Ovary (tissue), 9 donors: ENCODE measurements around the gene IL15RA. TPM values are rescaled to one million over a fixed set of nuclear protein-coding genes. Genes with fewer than 3 reads are reported as not detected.

ENCODE experiments used
- DNase-seq, 5 donors: peaks; one replicate each; pipeline ENCODE4 v3.0.0-alpha.2; 2019 to 2020
- H3K27ac ChIP-seq, 2 donors: fragments of 200-600 bp; one replicate each; pipeline versions ENCODE4 v1.5.1 to v1.8.0; 2019 to 2022
- H3K27me3 ChIP-seq: fragments of 200-600 bp; one replicate; pipeline ENCODE4 v1.8.0; 2022
- H3K36me3 ChIP-seq: fragments of 200-600 bp; sonication (generic); one replicate; pipeline ENCODE4 v1.5.1; 2019
- H3K4me1 ChIP-seq: one replicate; pipeline ENCODE4 v1.8.1; 2013; ENCODE audit warnings: mild to moderate bottlenecking, moderate library complexity; ENCODE audit not compliant: insufficient read depth
- H3K4me3 ChIP-seq: fragments of 200-600 bp; sonication (generic); one replicate; pipeline ENCODE4 v1.5.1; 2017
- H3K9me3 ChIP-seq, 2 donors: fragments of 200-600 bp in 1 of 2; sonication (generic) in 1 of 2; one replicate each; pipeline versions ENCODE4 v1.5.1 to v1.8.1; 2013 to 2019; ENCODE audit warnings: mild to moderate bottlenecking in 1 of 2, moderate library complexity in 1 of 2
- CTCF ChIP-seq, 3 donors: fragments of 450-650 bp in 2 of 3; fragments of 200-600 bp in 1 of 3; IDR thresholded peaks; one replicate each; pipeline versions ENCODE4 v1.5.1 to v1.8.0; 2016 to 2022; ENCODE audit warnings: antibody characterized with exemption in 3 of 3, mild to moderate bottlenecking in 1 of 3
- EP300 ChIP-seq: sonication (generic); formaldehyde crosslinking; IDR thresholded peaks from one replicate; pipeline ENCODE4 v1.6.1; 2017; ENCODE audit warnings: antibody characterized with exemption
- POLR2A ChIP-seq: fragments of 450-650 bp; IDR thresholded peaks from one replicate; pipeline ENCODE4 v1.6.1; 2017; ENCODE audit warnings: antibody characterized with exemption, mild to moderate bottlenecking, moderate library complexity
- WGBS, 3 donors: extraction: QIAGEN DNeasy Blood & Tissue Kit in 1 of 3; methylation state at CpG; one replicate each; pipeline versions ENCODE4 v1.1.5 to v1.1.7; 2013 to 2017; 5-methylcytosine and 5-hydroxymethylcytosine counted together
- intact Hi-C, 4 donors: fragments of 100-400 bp; cut with DNase I; formaldehyde crosslinking; loops; one replicate each; pipeline versions ENCODE4 v1.11.0 to v1.15.1; 2022 to 2023
- polyA plus RNA-seq, 2 donors: library from polyadenylated mRNA; stranded (reverse); fragments of 200-250 nt in 1 of 2; fragments of 350-450 nt in 1 of 2; fragmentation: Illumina TruSeq in 1 of 2; extraction: RNeasy Lipid Tissue Mini Kit (QIAGEN cat#74804) in 1 of 2; gene quantifications; one replicate each; pipeline ENCODE4 v1.2.3, GENCODE V29; 2013 to 2014
- total RNA-seq, 7 donors: library from RNA; depleted of rRNA in 2 of 7; stranded (reverse); fragments of >200 nt in 2 of 7; fragmentation: NEBNext Ultra II Directional in 3 of 7; extraction: Animal tissue kit (Norgen Biotek cat#: 25700) in 3 of 7; gene quantifications; one replicate each; pipeline versions ENCODE4 v1.1.0 to v1.2.4, GENCODE V29; 2016 to 2023
- donor health status: DM: no; HTN: no; CAD: no; lungs with moderate emphysema.
- donor health status: DM: no; HTN: no; CAD: no.
- donor health status: Bipolar disorder and iron deficiency.
- donor health status: DM: yes; HTN: yes; CAD: no.
- donor health status: DM: no; HTN: no; CAD: no.
- donor health status: DM: yes; HTN: yes; CAD: no.

IL15RA gene
- total and polyA plus RNA-seq, 9 donors, result 2.7 to 15.2 (median 6.3) TPM

DNA sequence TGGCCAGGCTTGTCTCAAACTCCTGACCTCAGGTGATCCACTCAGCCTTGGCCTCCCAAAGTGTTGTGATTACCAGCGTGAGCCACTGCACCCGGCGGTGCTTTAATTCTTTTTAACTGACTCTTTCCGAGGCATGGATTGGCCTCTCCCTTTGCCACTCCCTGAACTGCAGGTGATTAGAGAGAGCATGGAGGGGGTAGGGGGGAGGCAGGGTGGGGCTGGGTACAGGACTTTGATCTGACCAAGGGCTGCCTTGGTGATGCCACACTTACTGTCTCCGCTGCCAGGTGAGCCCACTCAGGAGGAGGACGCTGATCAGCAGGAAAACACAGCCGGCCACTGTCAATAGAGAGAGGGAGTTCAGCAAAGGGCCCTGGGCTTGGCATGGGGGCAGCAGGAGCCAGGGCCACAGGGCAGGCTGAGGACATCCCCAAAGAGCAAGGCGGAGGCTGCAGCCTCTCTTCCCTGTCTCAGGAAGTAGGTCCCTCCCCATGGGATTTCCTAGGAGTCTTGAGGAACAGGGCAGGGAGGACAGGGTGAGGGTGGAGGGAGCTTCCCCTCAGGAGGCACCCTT, 40.5 kb upstream of the IL15RA start:
- H3K9me3 ChIP-seq, result no peaks in the 10 kb centered on the region
- no peak overlapping the region for H3K4me3 ChIP-seq
- DNase-seq, result no peak
- TF ChIP-seq POLR2A, result no peak
- no peak for TF ChIP-seq CTCF (IDR thresholded peaks at IDR 0.05)
- no peak for TF ChIP-seq EP300
- peaks cover 9% of the 10 kb centered on the region for H3K4me1 ChIP-seq
- H3K36me3 ChIP-seq, result no peaks in the 10 kb centered on the region
- 86 to 89% (median 86%) methylated on average over 8 of the region's 8 CpGs for WGBS, 3 donors
- intact Hi-C loops, result loop anchor here in 1 of 4 donors (10.0 kb wide), 1 partner anchor 63 kb away; no protein-coding TSS in a partner anchor
- no peak overlapping the region for H3K27ac ChIP-seq
- H3K27me3 ChIP-seq, result no peaks in the 10 kb centered on the region

DNA sequence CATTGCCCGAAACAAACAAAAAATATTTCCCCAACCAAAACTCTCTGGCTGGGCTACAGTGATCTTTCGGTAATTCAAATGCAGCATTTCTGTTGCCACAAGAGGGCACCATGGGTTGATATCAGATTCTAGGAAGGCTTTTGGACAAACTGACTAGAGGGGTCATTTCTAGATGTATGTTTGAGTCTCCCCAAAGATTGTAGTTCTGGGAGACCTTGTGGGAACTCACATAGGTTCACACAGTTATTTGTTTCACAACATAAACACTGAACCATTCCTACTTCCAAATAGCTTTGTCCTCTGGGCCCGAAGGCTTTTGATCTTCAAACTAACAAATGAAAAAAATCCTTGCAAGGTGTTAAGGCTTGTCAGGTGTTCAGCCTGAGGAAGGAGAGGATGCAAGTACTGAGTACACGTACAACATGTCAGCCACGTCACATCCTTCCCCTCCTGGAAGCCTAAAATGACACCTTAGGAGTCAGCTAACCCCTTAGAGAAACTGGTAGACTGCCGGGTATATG, 37.0 kb upstream of the IL15RA start:
- WGBS, 3 donors, result 47 to 54% (median 52%) methylated on average over 6 of the region's 6 CpGs
- H3K9me3 ChIP-seq, result no peaks in the 10 kb centered on the region
- intact Hi-C loops, result loop anchor here in 1 of 4 donors (10.0 kb wide), 1 partner anchor 60 kb away; no protein-coding TSS in a partner anchor
- peaks cover 9% of the 10 kb centered on the region for H3K4me1 ChIP-seq
- peak in 4 of 5 donors; percentile 27 to 74 (median 44) for DNase-seq
- H3K36me3 ChIP-seq, result no peaks in the 10 kb centered on the region
- H3K4me3 ChIP-seq, result no peak overlapping the region
- TF ChIP-seq POLR2A, result no peak
- TF ChIP-seq CTCF (IDR thresholded peaks at IDR 0.05), result peak; percentile 20 to 44 (median 36)
- TF ChIP-seq EP300, result no peak
- H3K27ac ChIP-seq, result no peak overlapping the region
- no peaks in the 10 kb centered on the region for H3K27me3 ChIP-seq

DNA sequence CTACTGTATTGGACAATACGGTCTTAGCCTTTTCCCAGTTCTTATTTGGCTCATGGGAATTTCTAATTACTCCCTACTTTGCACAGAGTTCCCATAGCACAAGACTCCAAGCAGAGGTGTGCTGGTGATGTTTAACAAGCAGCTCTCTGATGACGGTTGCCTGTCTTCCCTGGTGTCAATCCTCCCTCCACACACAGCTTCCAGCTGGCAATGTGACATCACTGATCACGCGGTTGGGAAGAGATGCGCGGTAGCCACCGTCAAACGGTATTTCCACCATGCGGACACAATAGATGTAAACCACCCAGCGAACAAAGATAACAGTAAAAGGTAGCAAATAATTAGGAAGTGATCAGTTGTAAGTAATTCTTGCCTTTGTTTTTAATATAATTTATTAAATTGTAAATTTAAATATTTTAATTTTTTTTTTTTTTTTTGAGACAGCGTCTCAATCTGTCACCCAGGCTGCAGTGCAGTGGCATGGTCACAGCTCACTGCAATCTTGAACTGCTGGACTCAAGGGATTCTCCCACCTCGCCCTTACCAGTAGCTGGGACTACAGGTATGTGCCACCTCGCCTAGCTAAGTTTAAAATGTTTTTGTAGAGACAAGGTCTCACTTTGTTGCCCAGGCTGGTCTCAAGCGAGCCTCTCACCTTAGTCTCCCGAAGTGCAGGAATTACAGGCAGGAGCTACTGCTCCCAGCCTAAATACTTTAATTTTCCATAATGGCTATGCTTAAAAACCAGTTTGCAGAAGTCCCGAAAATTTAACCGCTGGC, 36.3 kb upstream of the IL15RA start:
- H3K9me3 ChIP-seq, result no peaks in the 10 kb centered on the region
- H3K27me3 ChIP-seq, result no peaks in the 10 kb centered on the region
- no peaks in the 10 kb centered on the region for H3K36me3 ChIP-seq
- H3K4me3 ChIP-seq, result no peak overlapping the region
- peaks cover 6% of the 10 kb centered on the region for H3K4me1 ChIP-seq
- intact Hi-C loops, result loop anchor here in 1 of 4 donors (10.0 kb wide), 1 partner anchor 59 kb away; no protein-coding TSS in a partner anchor
- WGBS, 3 donors, result 76 to 77% (median 76%) methylated on average over 17 of the region's 17 CpGs
- no peak overlapping the region for H3K27ac ChIP-seq
- TF ChIP-seq POLR2A (no peak), CTCF (IDR thresholded peaks at IDR 0.05) (no peak)
- DNase-seq, result no peak

DNA sequence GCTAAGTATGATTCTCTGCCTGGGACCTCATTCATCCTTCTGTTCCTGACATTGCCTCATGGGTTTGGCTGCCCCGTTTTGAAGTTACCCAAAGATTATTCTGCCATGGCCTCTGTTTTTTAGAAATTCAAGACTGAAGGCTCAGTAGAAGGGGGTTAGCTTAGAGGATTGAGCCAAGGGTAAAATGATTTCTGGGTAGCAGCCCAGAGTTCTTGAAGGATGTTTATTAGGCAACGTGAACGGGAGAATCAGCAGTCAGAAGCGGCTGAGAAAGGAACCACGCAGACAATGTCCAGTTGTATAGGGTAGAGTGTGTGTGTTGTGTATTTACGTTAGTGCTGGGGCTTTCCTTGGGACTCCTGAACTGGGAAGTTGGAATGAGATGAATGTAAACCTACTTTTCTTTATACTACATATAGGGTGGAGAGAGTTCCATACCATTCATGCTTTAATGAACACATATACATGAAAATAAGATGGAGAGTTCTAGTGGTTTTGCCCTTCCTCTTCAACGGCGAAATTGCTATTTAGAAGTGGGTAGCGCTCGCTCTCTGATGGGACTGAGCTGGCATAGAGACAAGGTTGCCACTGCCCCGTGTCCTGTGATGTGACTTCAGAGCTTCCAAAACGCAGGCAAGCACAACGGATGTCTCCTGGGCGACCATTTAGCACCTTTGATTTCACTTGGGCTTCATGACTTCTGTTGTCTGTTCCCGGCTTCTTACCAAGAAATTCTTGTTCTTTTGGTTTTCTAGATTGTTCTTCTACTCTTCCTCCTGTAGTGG, 35.0 kb upstream of the IL15RA start:
- no peak overlapping the region for H3K4me3 ChIP-seq
- TF ChIP-seq EP300 (no peak), POLR2A (no peak), CTCF (IDR thresholded peaks at IDR 0.05) (no peak)
- WGBS, 3 donors, result 86 to 91% (median 91%) methylated on average over 15 of the region's 15 CpGs
- H3K4me1 ChIP-seq, result peaks cover 3% of the 10 kb centered on the region
- no peaks in the 10 kb centered on the region for H3K36me3 ChIP-seq
- intact Hi-C loops, result loop anchor here in 1 of 4 donors (10.0 kb wide), 1 partner anchor 58 kb away; no protein-coding TSS in a partner anchor
- no peak overlapping the region for H3K27ac ChIP-seq
- H3K27me3 ChIP-seq, result no peaks in the 10 kb centered on the region
- no peak for DNase-seq
- no peaks in the 10 kb centered on the region for H3K9me3 ChIP-seq
